Measurements from ENCODE around the gene ITPRIP.

DNA sequence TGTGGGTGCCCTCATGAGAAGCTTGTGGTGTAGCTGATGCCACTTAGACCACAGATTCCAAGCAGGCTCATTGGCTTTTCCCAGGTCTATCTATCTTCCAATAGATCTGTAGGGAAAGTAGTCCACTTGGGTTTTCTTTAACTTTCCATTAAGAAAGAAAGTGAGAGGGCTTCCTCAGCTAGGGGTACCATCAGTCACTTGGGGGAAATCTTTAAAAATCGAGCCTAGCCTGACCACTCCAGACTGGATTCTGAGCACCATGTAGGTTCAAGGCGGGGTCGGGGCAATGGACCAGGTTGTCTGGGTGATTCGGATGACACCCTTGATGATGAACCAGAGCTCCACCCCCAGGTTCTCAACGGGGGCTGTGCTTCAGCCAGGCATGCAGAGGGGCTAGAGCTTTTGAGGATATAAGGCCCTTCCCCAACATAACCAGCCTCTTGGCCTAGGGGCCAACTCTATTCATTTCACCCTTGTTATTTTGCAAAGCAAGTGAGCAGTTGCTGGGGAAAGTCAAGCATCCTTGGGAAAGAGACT, 27.0 kb downstream of the ITPRIP start:
- no peak for TF ChIP-seq RARB (CRISPR knock-in tag; IDR thresholded peaks at IDR 0.05)
- TF ChIP-seq, protein P1, sequence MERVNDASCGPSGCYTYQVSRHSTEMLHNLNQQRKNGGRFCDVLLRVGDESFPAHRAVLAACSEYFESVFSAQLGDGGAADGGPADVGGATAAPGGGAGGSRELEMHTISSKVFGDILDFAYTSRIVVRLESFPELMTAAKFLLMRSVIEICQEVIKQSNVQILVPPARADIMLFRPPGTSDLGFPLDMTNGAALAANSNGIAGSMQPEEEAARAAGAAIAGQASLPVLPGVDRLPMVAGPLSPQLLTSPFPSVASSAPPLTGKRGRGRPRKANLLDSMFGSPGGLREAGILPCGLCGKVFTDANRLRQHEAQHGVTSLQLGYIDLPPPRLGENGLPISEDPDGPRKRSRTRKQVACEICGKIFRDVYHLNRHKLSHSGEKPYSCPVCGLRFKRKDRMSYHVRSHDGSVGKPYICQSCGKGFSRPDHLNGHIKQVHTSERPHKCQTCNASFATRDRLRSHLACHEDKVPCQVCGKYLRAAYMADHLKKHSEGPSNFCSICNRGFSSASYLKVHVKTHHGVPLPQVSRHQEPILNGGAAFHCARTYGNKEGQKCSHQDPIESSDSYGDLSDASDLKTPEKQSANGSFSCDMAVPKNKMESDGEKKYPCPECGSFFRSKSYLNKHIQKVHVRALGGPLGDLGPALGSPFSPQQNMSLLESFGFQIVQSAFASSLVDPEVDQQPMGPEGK (CRISPR knock-in tag; IDR thresholded peaks at IDR 0.05; ENCODE audit: borderline replicate concordance) = no peak
- no peak for TF ChIP-seq ARNTL (CRISPR knock-in tag; IDR thresholded peaks at IDR 0.05; ENCODE audit: borderline replicate concordance, low read depth)
- no peak for TF ChIP-seq CSDC2 (CRISPR knock-in tag; IDR thresholded peaks at IDR 0.05)
- TF ChIP-seq TCF4 (CRISPR knock-in tag; IDR thresholded peaks at IDR 0.05; ENCODE audit: borderline replicate concordance) = no peak
- TF ChIP-seq, protein P2, sequence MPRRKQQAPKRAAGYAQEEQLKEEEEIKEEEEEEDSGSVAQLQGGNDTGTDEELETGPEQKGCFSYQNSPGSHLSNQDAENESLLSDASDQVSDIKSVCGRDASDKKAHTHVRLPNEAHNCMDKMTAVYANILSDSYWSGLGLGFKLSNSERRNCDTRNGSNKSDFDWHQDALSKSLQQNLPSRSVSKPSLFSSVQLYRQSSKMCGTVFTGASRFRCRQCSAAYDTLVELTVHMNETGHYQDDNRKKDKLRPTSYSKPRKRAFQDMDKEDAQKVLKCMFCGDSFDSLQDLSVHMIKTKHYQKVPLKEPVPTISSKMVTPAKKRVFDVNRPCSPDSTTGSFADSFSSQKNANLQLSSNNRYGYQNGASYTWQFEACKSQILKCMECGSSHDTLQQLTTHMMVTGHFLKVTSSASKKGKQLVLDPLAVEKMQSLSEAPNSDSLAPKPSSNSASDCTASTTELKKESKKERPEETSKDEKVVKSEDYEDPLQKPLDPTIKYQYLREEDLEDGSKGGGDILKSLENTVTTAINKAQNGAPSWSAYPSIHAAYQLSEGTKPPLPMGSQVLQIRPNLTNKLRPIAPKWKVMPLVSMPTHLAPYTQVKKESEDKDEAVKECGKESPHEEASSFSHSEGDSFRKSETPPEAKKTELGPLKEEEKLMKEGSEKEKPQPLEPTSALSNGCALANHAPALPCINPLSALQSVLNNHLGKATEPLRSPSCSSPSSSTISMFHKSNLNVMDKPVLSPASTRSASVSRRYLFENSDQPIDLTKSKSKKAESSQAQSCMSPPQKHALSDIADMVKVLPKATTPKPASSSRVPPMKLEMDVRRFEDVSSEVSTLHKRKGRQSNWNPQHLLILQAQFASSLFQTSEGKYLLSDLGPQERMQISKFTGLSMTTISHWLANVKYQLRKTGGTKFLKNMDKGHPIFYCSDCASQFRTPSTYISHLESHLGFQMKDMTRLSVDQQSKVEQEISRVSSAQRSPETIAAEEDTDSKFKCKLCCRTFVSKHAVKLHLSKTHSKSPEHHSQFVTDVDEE (CRISPR knock-in tag; IDR thresholded peaks at IDR 0.05) = no peak
- TF ChIP-seq ZC3H10 (CRISPR knock-in tag; IDR thresholded peaks at IDR 0.05) = no peak
- TF ChIP-seq SNAI2 (CRISPR knock-in tag; IDR thresholded peaks at IDR 0.05) = no peak
- no peak for TF ChIP-seq ZNF8 (CRISPR knock-in tag; IDR thresholded peaks at IDR 0.05)
- no peak for TF ChIP-seq ISL1 (CRISPR knock-in tag; IDR thresholded peaks at IDR 0.05)
- no peak for TF ChIP-seq ZNF565 (CRISPR knock-in tag; conservative IDR thresholded peaks at IDR 0.05; ENCODE audit: low read depth)
- no peak for TF ChIP-seq ZFP3 (CRISPR knock-in tag; IDR thresholded peaks at IDR 0.05)
- TF ChIP-seq, protein P3, sequence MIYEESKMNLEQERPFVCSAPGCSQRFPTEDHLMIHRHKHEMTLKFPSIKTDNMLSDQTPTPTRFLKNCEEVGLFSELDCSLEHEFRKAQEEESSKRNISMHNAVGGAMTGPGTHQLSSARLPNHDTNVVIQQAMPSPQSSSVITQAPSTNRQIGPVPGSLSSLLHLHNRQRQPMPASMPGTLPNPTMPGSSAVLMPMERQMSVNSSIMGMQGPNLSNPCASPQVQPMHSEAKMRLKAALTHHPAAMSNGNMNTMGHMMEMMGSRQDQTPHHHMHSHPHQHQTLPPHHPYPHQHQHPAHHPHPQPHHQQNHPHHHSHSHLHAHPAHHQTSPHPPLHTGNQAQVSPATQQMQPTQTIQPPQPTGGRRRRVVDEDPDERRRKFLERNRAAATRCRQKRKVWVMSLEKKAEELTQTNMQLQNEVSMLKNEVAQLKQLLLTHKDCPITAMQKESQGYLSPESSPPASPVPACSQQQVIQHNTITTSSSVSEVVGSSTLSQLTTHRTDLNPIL (CRISPR knock-in tag; IDR thresholded peaks at IDR 0.05; ENCODE audit: low read depth) = no peak
